ENCODE results near the gene CXCL3.

Gene CXCL3

DNA sequence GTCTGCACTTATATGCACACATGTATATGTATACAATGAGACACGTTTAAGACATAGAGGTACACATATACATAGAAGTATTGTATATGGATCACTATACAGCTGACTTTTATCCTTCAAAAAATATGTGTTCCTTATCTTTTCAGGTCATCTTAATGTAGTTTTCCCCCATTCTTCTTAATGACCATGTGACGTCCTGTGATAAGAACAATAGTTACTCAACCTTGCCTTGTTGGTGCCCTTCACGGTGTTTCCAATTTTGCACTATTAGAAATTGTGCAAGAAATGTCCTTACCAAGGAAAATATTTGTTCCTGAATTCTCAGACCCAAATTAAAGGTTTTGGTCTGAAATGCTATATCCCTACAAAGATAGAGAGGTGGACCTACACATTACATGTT, 49.5 kb downstream of the CXCL3 start:
- H3K4me3 ChIP-seq (ENCODE audit: low read length) = no peak overlapping the region
- H3K27ac ChIP-seq (ENCODE audit: low read length) = no peak overlapping the region
- H3K27me3 ChIP-seq (ENCODE audit: insufficient read depth, low read length) = no peaks in the 10 kb centered on the region
- peaks cover 17% of the 10 kb centered on the region; the same call in 1 of the 2 replicates for H3K4me1 ChIP-seq (ENCODE audit: insufficient read depth, low read length)
- H3K9ac ChIP-seq (ENCODE audit: low read depth, low read length) = no peak overlapping the region
- H3K9me3 ChIP-seq (ENCODE audit: insufficient read depth, low read depth, low read length) = no peaks in the 10 kb centered on the region; the same call in 1 of the 2 replicates
- H3K36me3 ChIP-seq (ENCODE audit: insufficient read depth, low read depth, low read length) = no peaks in the 10 kb centered on the region

- H3K4me1 ChIP-seq (ENCODE audit: insufficient read depth, low read length) = peaks cover 17% of the 10 kb centered on the region; the same call in 1 of the 2 replicates
- no peak within 1 kb of the TSS for H3K4me3 ChIP-seq (ENCODE audit: low read length)
- peak within 1 kb of the TSS; percentile 46 for H3K27ac ChIP-seq (ENCODE audit: low read length)
Measured at GRCh38 chr4:73988061-73988460, 50.4 kb downstream of the CXCL3 start, which contains the start of gene PPBP. Gene PPBP (minus strand): TSS chr4:73988190. CDS start chr4:73988103, 87 bp downstream.

More at GRCh38 chr4:73988061-73988460, 50.4 kb downstream of the CXCL3 start, which contains the start of gene PPBP:
- no peak within 1 kb of the TSS for H3K9ac ChIP-seq (ENCODE audit: low read depth, low read length)
- no peaks in the 10 kb centered on the region for H3K36me3 ChIP-seq (ENCODE audit: insufficient read depth, low read depth, low read length)
- H3K9me3 ChIP-seq (ENCODE audit: insufficient read depth, low read depth, low read length) = no peaks in the 10 kb centered on the region; the same call in 1 of the 2 replicates
- no peaks in the 10 kb centered on the region for H3K27me3 ChIP-seq (ENCODE audit: insufficient read depth, low read length)

Data from iPS-20b (cell line).